Calu3 (cell line): ENCODE data around the gene CYP1A2. TPM values are rescaled to one million over a fixed set of nuclear protein-coding genes. Genes with fewer than 3 reads are reported as not detected.

ENCODE experiments used
- BruUV-seq: library from RNA; stranded (reverse); fragments of 400-500 nt; replicated peaks from 2 replicates; lab custom pipeline; 2021; lab: Mats Ljungman, UMichigan
- CTCF ChIA-PET: fragments of 300-600 bp; sonication (Branson Sonifier 250); formaldehyde crosslinking; loops from one replicate; lab custom pipeline; 2022; ENCODE audit warnings: antibody characterized with exemption; lab: Charles Lee
- DNase-seq: peaks from one replicate; pipeline ENCODE4 v3.0.0; 2022
- H3K27ac Mint-ChIP-seq: one replicate; pipeline ENCODE4 v1.8.0; 2022; ENCODE audit warnings: mixed read lengths; ENCODE audit not compliant: unreplicated experiment
- H3K27me3 Mint-ChIP-seq: one replicate; pipeline ENCODE4 v1.8.0; 2022; ENCODE audit warnings: mixed read lengths; ENCODE audit not compliant: unreplicated experiment
- H3K36me3 Mint-ChIP-seq: one replicate; pipeline ENCODE4 v1.8.0; 2022; ENCODE audit warnings: mild to moderate bottlenecking, moderate library complexity, mixed read lengths; ENCODE audit not compliant: insufficient read depth, unreplicated experiment
- H3K4me1 Mint-ChIP-seq: one replicate; pipeline ENCODE4 v1.8.0; 2022; ENCODE audit warnings: mild to moderate bottlenecking, low read depth, mixed read lengths; ENCODE audit not compliant: unreplicated experiment
- H3K4me3 Mint-ChIP-seq: one replicate; pipeline ENCODE4 v1.8.0; 2022; ENCODE audit warnings: mild to moderate bottlenecking, low read depth, moderate library complexity, mixed read lengths; ENCODE audit not compliant: unreplicated experiment
- H3K9me3 Mint-ChIP-seq: one replicate; pipeline ENCODE4 v1.8.0; 2022; ENCODE audit warnings: low read depth, mixed read lengths; ENCODE audit not compliant: unreplicated experiment
- CTCF ChIP-seq: fragments of 200-600 bp; IDR thresholded peaks from one replicate; pipeline ENCODE4 v1.8.0; 2022; ENCODE audit warnings: antibody characterized with exemption; ENCODE audit not compliant: unreplicated experiment
- intact Hi-C: fragments of 100-400 bp; cut with micrococcal nuclease; formaldehyde crosslinking; loops from one replicate; pipeline ENCODE4 v1.10.0; 2022; ENCODE audit not compliant: unreplicated experiment
- total RNA-seq: library from RNA; stranded (reverse); gene quantifications from 2 replicates; pipeline ENCODE4 v1.2.3, GENCODE V29; 2022

The CYP1A2 gene
- total RNA-seq, 1 experiment from 2014 or later: not detected

GRCh38 chr15:74723754-74724334 is 24.8 kb upstream of the CYP1A2 start:
- no peak overlapping the region for H3K4me3 Mint-ChIP-seq
- peak; percentile 33 for DNase-seq
- H3K4me1 Mint-ChIP-seq: peaks cover 20% of the 10 kb centered on the region
- H3K27ac Mint-ChIP-seq: no peak overlapping the region
- H3K36me3 Mint-ChIP-seq: peaks cover 12% of the 10 kb centered on the region
- TF ChIP-seq CTCF: no peak
- TSS peak; percentile 30 for BruUV-seq
- H3K9me3 Mint-ChIP-seq: no peaks in the 10 kb centered on the region
- intact Hi-C loops: no loop called here
- CTCF ChIA-PET: interaction anchor here (1.8 kb wide), 1 partner anchor 227 kb away, joined by 3 read pairs; no protein-coding TSS in a partner anchor
- no peaks in the 10 kb centered on the region for H3K27me3 Mint-ChIP-seq

DNA sequence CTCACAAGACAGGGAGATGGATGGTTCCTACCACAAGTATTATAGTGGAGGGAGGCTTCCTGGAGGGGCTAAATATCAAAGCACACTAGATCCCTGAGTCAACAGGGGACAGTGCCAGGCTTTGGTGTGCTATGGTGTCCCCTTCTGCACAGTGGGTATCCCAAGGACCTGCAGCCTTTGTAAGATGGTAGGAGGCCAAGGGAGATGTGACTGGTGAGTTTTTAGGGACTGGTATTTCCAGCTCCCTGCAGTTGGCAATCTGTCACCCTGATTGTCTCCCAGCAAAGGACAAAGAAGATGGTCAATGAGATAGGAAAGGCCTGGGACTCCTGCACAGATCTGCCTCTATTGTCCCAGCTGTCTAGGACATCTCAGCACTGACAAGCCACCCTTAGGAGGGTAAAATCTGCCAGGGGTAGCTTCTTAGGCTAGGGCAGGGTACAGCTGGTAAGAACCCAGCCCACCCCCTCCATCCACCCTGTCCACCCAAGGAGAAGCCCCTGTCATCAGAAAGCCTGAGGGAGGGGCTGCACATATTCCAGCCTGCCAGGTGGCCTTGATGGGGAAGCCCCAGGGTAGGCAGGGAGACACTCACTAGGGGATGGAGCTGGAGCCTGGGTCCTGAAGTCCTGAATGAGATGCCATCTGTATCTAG is 23.9 kb upstream of the CYP1A2 start:
- H3K4me3 Mint-ChIP-seq: peak overlapping the region; percentile 67
- no peaks in the 10 kb centered on the region for H3K9me3 Mint-ChIP-seq
- H3K36me3 Mint-ChIP-seq: peaks cover 12% of the 10 kb centered on the region
- peaks cover 22% of the 10 kb centered on the region for H3K4me1 Mint-ChIP-seq
- TF ChIP-seq CTCF: no peak
- intact Hi-C loops: no loop called here
- CTCF ChIA-PET: interaction anchor here (0.6 to 1.8 kb wide), 7 partner anchors 17 to 730 kb away, joined by 3 to 6 read pairs (median 3); partner anchors contain the start of gene PML
- no peaks in the 10 kb centered on the region for H3K27me3 Mint-ChIP-seq
- no peak for DNase-seq
- H3K27ac Mint-ChIP-seq: no peak overlapping the region
- no TSS peak for BruUV-seq

- Mint-ChIP-seq H3K27ac (no peak within 1 kb of the TSS), H3K4me3 (peak within 1 kb of the TSS; percentile 67), H3K4me1 (peaks cover 28% of the 10 kb centered on the region), H3K9me3 (no peaks in the 10 kb centered on the region), H3K27me3 (no peaks in the 10 kb centered on the region), H3K36me3 (peaks cover 12% of the 10 kb centered on the region)
- BruUV-seq: no TSS peak
- DNase-seq: peak; percentile 68
- intact Hi-C loops: no loop called here
- CTCF ChIA-PET: interaction anchor here (0.5 to 1.8 kb wide), 9 partner anchors 18 to 731 kb away, joined by 3 to 8 read pairs (median 3); partner anchors contain the start of gene PML
- TF ChIP-seq CTCF: no peak
These were observed 23.3 kb upstream of the CYP1A2 start, which contains the start of gene CYP1A1 for GRCh38 chr15:74725225-74725774. TSS of gene CYP1A1 (minus strand) at chr15:74725528. CDS start at chr15:74723097, 2,431 bp downstream.

DNA sequence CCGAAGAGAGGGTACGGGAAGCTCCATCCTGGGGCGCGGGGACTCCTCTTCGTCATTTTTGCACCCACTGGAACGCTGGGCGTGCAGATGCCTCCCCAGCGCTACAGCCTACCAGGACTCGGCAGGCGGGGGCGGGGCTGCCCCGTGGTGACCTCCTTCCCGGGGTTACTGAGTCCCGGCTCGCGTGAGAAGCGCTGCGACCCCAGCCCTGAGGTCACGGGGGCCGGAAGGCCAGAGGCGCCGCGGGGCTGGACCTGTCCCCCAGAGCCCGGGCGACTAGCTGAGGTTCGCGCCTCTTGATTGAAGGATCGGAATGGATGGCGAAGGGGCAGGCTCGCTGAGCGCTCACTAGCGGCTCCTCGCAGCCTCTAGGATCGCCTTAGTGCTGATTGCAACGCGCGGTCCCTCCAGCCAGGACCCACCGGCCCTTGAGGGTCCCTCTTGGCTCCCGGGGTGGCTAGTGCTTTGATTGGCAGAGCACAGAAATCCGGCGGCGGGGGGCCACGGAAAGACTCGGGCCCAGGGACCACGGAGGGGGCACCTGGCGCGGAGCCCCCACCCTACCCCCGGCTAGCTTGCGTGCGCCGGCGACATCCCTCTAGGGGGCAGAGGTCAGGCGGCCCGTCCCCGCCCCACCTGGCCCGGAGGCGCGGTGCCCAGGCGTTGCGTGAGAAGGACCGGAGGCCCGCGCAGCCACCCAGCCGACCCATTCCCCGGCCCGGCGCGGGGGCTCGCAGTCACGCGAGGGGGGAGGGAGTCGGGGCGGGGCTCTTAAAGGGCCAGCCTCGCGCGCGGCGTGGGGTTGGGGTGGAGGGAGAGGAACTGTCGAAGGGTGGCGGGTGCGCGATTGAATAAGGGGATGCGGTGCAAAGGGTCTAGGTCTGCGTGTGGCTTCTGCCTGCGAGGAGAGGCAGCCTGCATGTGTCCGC is 22.5 kb upstream of the CYP1A2 start:
- Mint-ChIP-seq H3K27me3 (no peaks in the 10 kb centered on the region), H3K36me3 (peaks cover 12% of the 10 kb centered on the region), H3K4me1 (peaks cover 36% of the 10 kb centered on the region), H3K4me3 (peak overlapping the region; percentile 67), H3K27ac (no peak overlapping the region), H3K9me3 (no peaks in the 10 kb centered on the region)
- no peak for TF ChIP-seq CTCF
- DNase-seq: peak; percentile 62
- no TSS peak for BruUV-seq
- CTCF ChIA-PET: interaction anchor here (0.5 to 1.8 kb wide), 8 partner anchors 17 to 224 kb away, joined by 3 to 8 read pairs (median 4); no protein-coding TSS in a partner anchor
- intact Hi-C loops: no loop called here
